Endothelial cell of umbilical vein (primary cell): ENCODE measurements around the gene PDLIM4. TPM values are rescaled to one million over a fixed set of nuclear protein-coding genes. Genes with fewer than 3 reads are reported as not detected.
A peak's percentile ranks its signal among the peaks of the same experiment; 100 is the strongest.

Source experiments
- BruUV-seq: library from RNA; stranded (reverse); fragments of 400-500 nt; replicated peaks from 2 replicates; lab custom pipeline; 2021; lab: Mats Ljungman, UMichigan
- CTCF ChIA-PET: fragments of 300-600, 350-600 bp; sonication (Branson Sonifier 250); formaldehyde crosslinking; loops from one replicate; lab custom pipeline; 2021; ENCODE audit warnings: antibody characterized with exemption, inconsistent platforms; lab: Charles Lee
- POLR2A ChIA-PET: fragments of 300-600, 350-600 bp; sonication (Branson Sonifier 250); formaldehyde crosslinking; loops from one replicate; lab custom pipeline; 2021; ENCODE audit warnings: antibody characterized with exemption, inconsistent platforms; lab: Charles Lee
- DNase-seq: peaks from one replicate; pipeline ENCODE4 v3.0.0-alpha.2; 2011; ENCODE audit warnings: low read depth, low spot score
- FAIRE-seq: peaks from 2 replicates; lab custom pipeline; 2011; peaks lifted over from hg19 to GRCh38; lab: Jason Lieb, UNC
- H2AFZ ChIP-seq: 2 replicates; pipeline ENCODE4 v1.6.0; 2012; ENCODE audit warnings: low read depth, low read length, control low read depth, inconsistent platforms
- H3K27ac ChIP-seq: 2 replicates; pipeline ENCODE4 v1.5.1; 2011; ENCODE audit warnings: low read depth, mild to moderate bottlenecking, control low read depth, low read length, moderate library complexity; ENCODE audit not compliant: insufficient read depth
- H3K27me3 ChIP-seq, 2 experiments: 2 replicates each; pipeline versions ENCODE4 v1.6.0 to v1.6.1; 2011; ENCODE audit warnings: low read length in 2 of 2, mixed read lengths in 1 of 2; ENCODE audit not compliant: control insufficient read depth in 2 of 2, insufficient read depth in 2 of 2
- H3K36me3 ChIP-seq, 2 experiments: 2 replicates in 1 of 2; 3 replicates in 1 of 2; pipeline ENCODE4 v1.5.1; 2011; ENCODE audit warnings: low read length in 2 of 2, mild to moderate bottlenecking in 1 of 2, moderate library complexity in 1 of 2; ENCODE audit not compliant: control insufficient read depth in 2 of 2, insufficient read depth in 2 of 2; ENCODE audit errors: extremely low read depth in 1 of 2
- H3K4me1 ChIP-seq: 3 replicates; pipeline ENCODE4 v1.5.1; 2011; ENCODE audit warnings: mild to moderate bottlenecking, low read length; ENCODE audit not compliant: control insufficient read depth, insufficient read depth; ENCODE audit errors: extremely low read depth
- H3K4me2 ChIP-seq: 2 replicates; pipeline ENCODE4 v1.6.1; 2011; ENCODE audit warnings: low read length, control low read depth, mixed read lengths; ENCODE audit not compliant: insufficient read depth
- H3K4me3 ChIP-seq, 3 experiments: fragments of 200-600 bp in 1 of 3; sonication (generic), shearing (Covaris generic) in 1 of 3; replicated peaks in 1 of 3; 2 replicates each; pipeline ENCODE4 v1.5.1; 2011 to 2016; ENCODE audit warnings: control low read depth in 3 of 3, low read length in 3 of 3, mild to moderate bottlenecking in 2 of 3, inconsistent platforms in 1 of 3, low read depth in 1 of 3, moderate library complexity in 1 of 3; ENCODE audit not compliant: insufficient read depth in 1 of 3
- H3K79me2 ChIP-seq: 2 replicates; pipeline ENCODE4 v1.6.0; 2012; ENCODE audit warnings: low read length, inconsistent platforms; ENCODE audit not compliant: control insufficient read depth, insufficient read depth
- H3K9ac ChIP-seq: replicated peaks from 2 replicates; pipeline ENCODE3; 2011; ENCODE audit warnings: low read length, control low read depth; ENCODE audit not compliant: insufficient read depth; ENCODE audit errors: extremely low read depth
- H3K9me1 ChIP-seq: replicated peaks from 3 replicates; pipeline ENCODE4 v1.6.0; 2011; ENCODE audit warnings: mild to moderate bottlenecking, low read length; ENCODE audit not compliant: control insufficient read depth, insufficient read depth; ENCODE audit errors: extremely low read depth
- H3K9me3 ChIP-seq: replicated peaks from 2 replicates; pipeline ENCODE4 v1.5.1; 2012; ENCODE audit warnings: low read length, inconsistent platforms; ENCODE audit not compliant: control insufficient read depth, insufficient read depth
- H4K20me1 ChIP-seq: replicated peaks from 2 replicates; pipeline ENCODE3; 2011; ENCODE audit warnings: mild to moderate bottlenecking, low read length; ENCODE audit not compliant: control insufficient read depth, insufficient read depth; ENCODE audit errors: extremely low read depth
- FOS ChIP-seq: IDR thresholded peaks from 2 replicates; pipeline ENCODE4 v1.6.1; 2011; ENCODE audit warnings: mild to moderate bottlenecking, low read length, moderate library complexity, borderline replicate concordance; ENCODE audit not compliant: insufficient read depth
- JUN ChIP-seq: IDR thresholded peaks from 2 replicates; pipeline ENCODE4 v1.6.1; 2011; ENCODE audit warnings: borderline replicate concordance, low read depth; ENCODE audit not compliant: insufficient read length, insufficient read depth
- POLR2A ChIP-seq: IDR thresholded peaks from 2 replicates; pipeline ENCODE4 v1.6.1; 2012; ENCODE audit warnings: low read depth, mild to moderate bottlenecking, control low read depth, low read length
- dilution Hi-C: fragments of 300-500 bp; cut with MboI; formaldehyde crosslinking; loops from one replicate; pipeline ENCODE4 v1.15.0; 2019; ENCODE audit warnings: low sequenced_read_pairs; ENCODE audit not compliant: extremely low pct_ligation_motif_present
- intact Hi-C: fragments of 100-400 bp; cut with micrococcal nuclease; formaldehyde crosslinking; loops from one replicate; pipeline ENCODE4 v1.10.0; 2022
- polyA plus RNA-seq, 4 experiments: library from polyadenylated mRNA; depleted of rRNA in 3 of 4; stranded (reverse) in 3 of 4; unstranded in 1 of 4; fragments of >200 nt; gene quantifications; 2 replicates each; pipeline versions ENCODE4 v1.2.1 to v1.2.3, GENCODE V29; 2011 to 2012; ENCODE audit warnings: missing spikeins in 1 of 4
- total RNA-seq: library from RNA; stranded (reverse); gene quantifications from 2 replicates; pipeline ENCODE4 v1.2.3, GENCODE V29; 2021
- TF ChIP-seq, protein P1 (sequence below): IDR thresholded peaks from 2 replicates; pipeline ENCODE4 v1.6.1; 2011; ENCODE audit not compliant: insufficient read depth, insufficient read length
- TF ChIP-seq, protein P2 (sequence below), 2 donors: IDR thresholded peaks; 1 replicate in 1 of 2; 2 replicates in 1 of 2; pipeline ENCODE4 v1.5.1; 2011; ENCODE audit warnings: low read length in 2 of 2, mild to moderate bottlenecking in 2 of 2, moderate library complexity in 2 of 2, control low read depth in 1 of 2, inconsistent platforms in 1 of 2, low read depth in 1 of 2; ENCODE audit not compliant: insufficient read depth in 1 of 2; ENCODE audit errors: extremely low read depth in 1 of 2

Gene PDLIM4
- total and polyA plus RNA-seq, 2 donors (not counting 3 experiments of a cell fraction or from before 2014, with no cell fraction given): 65.7 to 112 TPM

DNA sequence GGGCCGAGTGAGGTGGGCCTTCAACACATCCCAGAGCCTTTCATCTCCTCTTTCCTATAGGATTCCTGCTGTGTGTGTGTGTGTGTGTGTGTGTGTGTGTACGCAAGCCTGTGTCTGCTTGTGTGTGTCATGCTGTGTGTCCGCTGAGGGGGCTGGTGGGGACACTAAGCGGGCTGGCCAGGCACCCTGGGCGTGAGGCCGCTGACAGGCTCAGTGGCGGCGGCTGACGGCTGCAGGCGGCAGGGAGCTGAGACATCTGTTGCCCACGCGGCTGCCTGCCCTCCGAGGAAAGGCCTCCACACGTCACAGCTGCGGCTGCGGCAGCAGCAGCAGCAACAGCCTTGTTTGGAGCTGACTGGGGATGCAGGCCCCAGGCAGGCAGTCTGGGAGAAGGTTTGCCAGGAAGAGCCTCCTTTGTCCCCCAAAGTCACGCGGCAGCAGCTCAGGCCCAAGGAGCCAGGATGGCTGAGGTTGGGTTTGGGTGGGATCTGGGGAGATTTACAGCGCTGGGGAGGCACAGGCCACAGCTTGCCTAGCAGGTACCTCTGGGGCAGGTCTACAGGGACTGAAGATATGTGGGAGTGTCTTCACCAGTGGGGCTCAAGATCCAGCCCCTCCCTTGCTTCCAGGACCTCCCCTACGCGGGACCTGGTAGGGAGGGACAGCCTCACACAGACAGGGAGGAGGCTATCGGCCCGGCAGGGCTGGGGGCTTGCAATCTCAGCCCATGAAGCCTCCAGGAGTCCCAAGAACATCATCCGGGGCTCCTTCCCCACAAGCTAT lies 1.8 kb downstream of the PDLIM4 start:
- POLR2A ChIA-PET: interaction anchor here (0.6 kb wide), 1 partner anchor 35 kb away, joined by 3 read pairs; the partner anchor contains the start of gene SLC22A4
- Histone ChIP-seq H3K9me3 (no peaks in the 10 kb centered on the region), H3K4me2 (peak overlapping the region; percentile 75), H3K36me3 (peaks cover 2 to 3% of the 10 kb centered on the region in 2 experiments), H3K9ac (peak overlapping the region; percentile 96), H3K79me2 (peaks cover 43% of the 10 kb centered on the region), H3K4me3 (peak overlapping the region; percentile 59 to 78 (median 78)), H3K27me3 (no peaks in the 10 kb centered on the region), H3K4me1 (peaks cover 60% of the 10 kb centered on the region), H3K9me1 (no peaks in the 10 kb centered on the region), H2AFZ (peak overlapping the region; percentile 5), H3K27ac (peak overlapping the region; percentile 96), H4K20me1 (no peaks in the 10 kb centered on the region)
- CTCF ChIA-PET: interaction anchor here (0.9 to 7.8 kb wide), 7 partner anchors 9 to 241 kb away, joined by 3 to 93 read pairs (median 4); partner anchors contain the start of gene SLC22A4
- dilution Hi-C loops: no loop called here
- DNase-seq (peak; percentile 72), FAIRE-seq (peak; percentile 84)
- BruUV-seq: no TSS peak
- TF ChIP-seq POLR2A (peak; percentile 44), FOS (no peak), JUN (no peak)
- TF ChIP-seq, protein P1, sequence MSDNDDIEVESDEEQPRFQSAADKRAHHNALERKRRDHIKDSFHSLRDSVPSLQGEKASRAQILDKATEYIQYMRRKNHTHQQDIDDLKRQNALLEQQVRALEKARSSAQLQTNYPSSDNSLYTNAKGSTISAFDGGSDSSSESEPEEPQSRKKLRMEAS: peak; percentile 64
- TF ChIP-seq, protein P2, sequence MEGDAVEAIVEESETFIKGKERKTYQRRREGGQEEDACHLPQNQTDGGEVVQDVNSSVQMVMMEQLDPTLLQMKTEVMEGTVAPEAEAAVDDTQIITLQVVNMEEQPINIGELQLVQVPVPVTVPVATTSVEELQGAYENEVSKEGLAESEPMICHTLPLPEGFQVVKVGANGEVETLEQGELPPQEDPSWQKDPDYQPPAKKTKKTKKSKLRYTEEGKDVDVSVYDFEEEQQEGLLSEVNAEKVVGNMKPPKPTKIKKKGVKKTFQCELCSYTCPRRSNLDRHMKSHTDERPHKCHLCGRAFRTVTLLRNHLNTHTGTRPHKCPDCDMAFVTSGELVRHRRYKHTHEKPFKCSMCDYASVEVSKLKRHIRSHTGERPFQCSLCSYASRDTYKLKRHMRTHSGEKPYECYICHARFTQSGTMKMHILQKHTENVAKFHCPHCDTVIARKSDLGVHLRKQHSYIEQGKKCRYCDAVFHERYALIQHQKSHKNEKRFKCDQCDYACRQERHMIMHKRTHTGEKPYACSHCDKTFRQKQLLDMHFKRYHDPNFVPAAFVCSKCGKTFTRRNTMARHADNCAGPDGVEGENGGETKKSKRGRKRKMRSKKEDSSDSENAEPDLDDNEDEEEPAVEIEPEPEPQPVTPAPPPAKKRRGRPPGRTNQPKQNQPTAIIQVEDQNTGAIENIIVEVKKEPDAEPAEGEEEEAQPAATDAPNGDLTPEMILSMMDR (IDR thresholded peaks at IDR 0.05; ENCODE audit: extremely low read depth in 1 of 2, insufficient read depth in 1 of 2, low read depth in 1 of 2, low read length in 2 of 2): no peak
- intact Hi-C loops: no loop called here
